Measurements from ENCODE around the gene NPHP4.

DNA sequence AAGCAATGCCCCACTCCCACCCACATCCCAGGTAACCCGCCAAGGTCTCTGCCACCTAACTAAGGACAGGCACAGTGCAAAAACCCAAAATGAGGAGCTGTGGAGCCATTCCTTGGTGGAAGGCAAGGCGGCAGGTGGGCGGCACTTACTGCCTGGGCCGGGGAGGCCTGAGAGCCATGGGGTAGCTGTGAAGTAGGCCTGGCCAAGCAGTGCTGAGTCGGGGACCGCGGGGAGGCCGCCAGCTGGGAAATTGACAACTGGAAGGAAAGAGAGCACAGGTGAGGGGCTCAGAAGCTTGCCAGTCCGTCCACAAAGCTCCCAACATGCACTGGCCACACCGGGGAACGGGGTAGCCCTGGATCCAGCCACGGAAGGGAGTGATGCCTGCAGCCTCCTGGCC, 85.3 kb downstream of the NPHP4 start:
- no peak for TF ChIP-seq POLR2A (IDR thresholded peaks at IDR 0.05)
- TF ChIP-seq, protein P1, sequence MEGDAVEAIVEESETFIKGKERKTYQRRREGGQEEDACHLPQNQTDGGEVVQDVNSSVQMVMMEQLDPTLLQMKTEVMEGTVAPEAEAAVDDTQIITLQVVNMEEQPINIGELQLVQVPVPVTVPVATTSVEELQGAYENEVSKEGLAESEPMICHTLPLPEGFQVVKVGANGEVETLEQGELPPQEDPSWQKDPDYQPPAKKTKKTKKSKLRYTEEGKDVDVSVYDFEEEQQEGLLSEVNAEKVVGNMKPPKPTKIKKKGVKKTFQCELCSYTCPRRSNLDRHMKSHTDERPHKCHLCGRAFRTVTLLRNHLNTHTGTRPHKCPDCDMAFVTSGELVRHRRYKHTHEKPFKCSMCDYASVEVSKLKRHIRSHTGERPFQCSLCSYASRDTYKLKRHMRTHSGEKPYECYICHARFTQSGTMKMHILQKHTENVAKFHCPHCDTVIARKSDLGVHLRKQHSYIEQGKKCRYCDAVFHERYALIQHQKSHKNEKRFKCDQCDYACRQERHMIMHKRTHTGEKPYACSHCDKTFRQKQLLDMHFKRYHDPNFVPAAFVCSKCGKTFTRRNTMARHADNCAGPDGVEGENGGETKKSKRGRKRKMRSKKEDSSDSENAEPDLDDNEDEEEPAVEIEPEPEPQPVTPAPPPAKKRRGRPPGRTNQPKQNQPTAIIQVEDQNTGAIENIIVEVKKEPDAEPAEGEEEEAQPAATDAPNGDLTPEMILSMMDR (IDR thresholded peaks at IDR 0.05): no peak
- TF ChIP-seq POLR2AphosphoS5 (IDR thresholded peaks at IDR 0.05): no peak
